Measurements from ENCODE around the gene NDST3. TPM values are rescaled to one million over a fixed set of nuclear protein-coding genes. Genes with fewer than 3 reads are reported as not detected.

NDST3 gene
- total RNA-seq, 1 experiment from 2014 or later, result 0.70 TPM

DNA sequence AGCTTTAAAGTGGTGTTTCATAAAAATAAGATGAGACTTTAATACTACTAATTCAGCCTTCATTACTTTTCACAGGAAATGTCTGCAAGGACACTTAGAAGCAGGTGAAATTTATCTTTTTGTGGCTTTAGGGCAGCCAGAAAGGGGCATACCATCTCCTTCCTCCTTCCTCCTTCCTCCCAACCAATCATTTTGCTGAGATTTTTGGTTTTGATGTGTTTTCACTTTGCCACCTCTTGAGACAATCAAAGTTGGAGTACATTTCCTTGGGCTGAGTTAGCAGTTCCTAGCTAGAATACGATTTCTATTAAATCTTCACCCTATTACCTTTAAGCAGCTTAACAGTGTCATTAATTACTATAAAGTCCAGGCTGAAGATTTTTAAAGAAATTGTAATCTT is 5.1 kb upstream of the NDST3 start:
- H2BK20ac ChIP-seq (ENCODE audit: low read depth, low read length, poor library complexity, severe bottlenecking), result no peak overlapping the region
- H3K27ac ChIP-seq (ENCODE audit: insufficient read length, low read depth, low read length), result no peak overlapping the region
- no peak for DNase-seq
- no peak overlapping the region for H3K4ac ChIP-seq (ENCODE audit: low read depth, low read length)
- no peak overlapping the region for H4K91ac ChIP-seq (ENCODE audit: insufficient read length, low read depth, low read length)
- H3K79me1 ChIP-seq (ENCODE audit: insufficient read depth, low read depth, low read length, poor library complexity, severe bottlenecking), result no peaks in the 10 kb centered on the region
- no peaks in the 10 kb centered on the region for H3K36me3 Mint-ChIP-seq (ENCODE audit: insufficient read depth in 1 of 3, low read depth in 3 of 3)
- H3K27me3 ChIP-seq (ENCODE audit: insufficient read depth, low read length), result no peaks in the 10 kb centered on the region
- peaks cover 7 to 9% of the 10 kb centered on the region in 2 experiments for H3K4me1 Mint-ChIP-seq
- H3K9me3 ChIP-seq (ENCODE audit: control insufficient read depth, low read depth, low read length), result no peaks in the 10 kb centered on the region
- no peak overlapping the region for H4K8ac ChIP-seq (replicated peaks; ENCODE audit: insufficient read length, low read depth, low read length)
- H3K9me3 Mint-ChIP-seq, result no peaks in the 10 kb centered on the region
- H3K56ac ChIP-seq (ENCODE audit: insufficient read length, low read depth, low read length), result no peak overlapping the region
- H3K23ac ChIP-seq (ENCODE audit: insufficient read length, low read depth, low read length), result no peak overlapping the region
- H3K27ac Mint-ChIP-seq, result no peak overlapping the region
- no peak overlapping the region for H4K5ac ChIP-seq (ENCODE audit: insufficient read length, low read depth, low read length)
- no peak overlapping the region for H2BK120ac ChIP-seq (ENCODE audit: low read depth, low read length, poor library complexity, severe bottlenecking)
- no peak overlapping the region for H2AFZ ChIP-seq (ENCODE audit: low read length)
- no peak overlapping the region for H2AK5ac ChIP-seq (ENCODE audit: insufficient read length, low read length)
- H4K20me1 ChIP-seq (ENCODE audit: control insufficient read depth, insufficient read depth, insufficient read length), result no peaks in the 10 kb centered on the region
- peaks cover 10% of the 10 kb centered on the region for H3K27me3 Mint-ChIP-seq (ENCODE audit: low read depth)
- no peaks in the 10 kb centered on the region; the same call in 1 of the 2 replicates for H3K4me1 ChIP-seq (ENCODE audit: insufficient read depth, low read length)
- no peak overlapping the region for H3K4me3 Mint-ChIP-seq
- H2BK5ac ChIP-seq (ENCODE audit: insufficient read length, low read length), result no peak overlapping the region
- H3K23me2 ChIP-seq (ENCODE audit: insufficient read length, low read depth, low read length, poor library complexity, severe bottlenecking), result no peaks in the 10 kb centered on the region
- H2BK12ac ChIP-seq (ENCODE audit: insufficient read length, low read depth, low read length), result no peak overlapping the region
- TF ChIP-seq, protein P1, sequence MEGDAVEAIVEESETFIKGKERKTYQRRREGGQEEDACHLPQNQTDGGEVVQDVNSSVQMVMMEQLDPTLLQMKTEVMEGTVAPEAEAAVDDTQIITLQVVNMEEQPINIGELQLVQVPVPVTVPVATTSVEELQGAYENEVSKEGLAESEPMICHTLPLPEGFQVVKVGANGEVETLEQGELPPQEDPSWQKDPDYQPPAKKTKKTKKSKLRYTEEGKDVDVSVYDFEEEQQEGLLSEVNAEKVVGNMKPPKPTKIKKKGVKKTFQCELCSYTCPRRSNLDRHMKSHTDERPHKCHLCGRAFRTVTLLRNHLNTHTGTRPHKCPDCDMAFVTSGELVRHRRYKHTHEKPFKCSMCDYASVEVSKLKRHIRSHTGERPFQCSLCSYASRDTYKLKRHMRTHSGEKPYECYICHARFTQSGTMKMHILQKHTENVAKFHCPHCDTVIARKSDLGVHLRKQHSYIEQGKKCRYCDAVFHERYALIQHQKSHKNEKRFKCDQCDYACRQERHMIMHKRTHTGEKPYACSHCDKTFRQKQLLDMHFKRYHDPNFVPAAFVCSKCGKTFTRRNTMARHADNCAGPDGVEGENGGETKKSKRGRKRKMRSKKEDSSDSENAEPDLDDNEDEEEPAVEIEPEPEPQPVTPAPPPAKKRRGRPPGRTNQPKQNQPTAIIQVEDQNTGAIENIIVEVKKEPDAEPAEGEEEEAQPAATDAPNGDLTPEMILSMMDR (conservative IDR thresholded peaks at IDR 0.05), result no peak
- H3K4me2 ChIP-seq (ENCODE audit: insufficient read depth, insufficient read length, low read length), result no peak overlapping the region
- no peaks in the 10 kb centered on the region for H3K79me2 ChIP-seq (ENCODE audit: insufficient read depth, low read length)
- no peak overlapping the region for H3T11ph ChIP-seq (ENCODE audit: low read length)
- H3K18ac ChIP-seq (ENCODE audit: insufficient read length, low read depth, low read length), result no peak overlapping the region
- no peak overlapping the region for H3K9ac ChIP-seq (ENCODE audit: extremely low read depth, insufficient read length, low read length)
- no CpG with 5 or more reads among the region's 1 CpG for WGBS (ENCODE audit: extremely low coverage, insufficient read length, low lambda C conversion rate)
- no peak overlapping the region for H2BK15ac ChIP-seq (ENCODE audit: low read depth, low read length)
- H3K14ac ChIP-seq (ENCODE audit: insufficient read depth, low read length), result no peak overlapping the region
